MM.1S (cell line): Measurements from ENCODE around the gene RWDD3.

Experiments
- DNase-seq: peaks from one replicate; pipeline ENCODE4 v3.0.0-alpha.2; 2015
- H2AFZ ChIP-seq: fragments of 300-600 bp; sonication (generic); 2 replicates; pipeline ENCODE4 v1.6.0; 2016; ENCODE audit warnings: antibody characterized with exemption, low read length
- H3F3A ChIP-seq: fragments of 300-600 bp; sonication (generic); 2 replicates; pipeline ENCODE4 v1.6.1; 2016; ENCODE audit warnings: mild to moderate bottlenecking, antibody characterized with exemption, low read length, moderate library complexity, mixed read lengths; ENCODE audit not compliant: insufficient read depth
- H3K27ac ChIP-seq: fragments of 300-600 bp; sonication (generic); 2 replicates; pipeline ENCODE4 v1.5.1; 2016; ENCODE audit warnings: mild to moderate bottlenecking, low read length
- H3K27me3 ChIP-seq: fragments of 300-600 bp; sonication (generic); replicated peaks from 2 replicates; pipeline ENCODE4 v1.6.0; 2016; ENCODE audit warnings: low read length; ENCODE audit not compliant: insufficient read depth
- H3K36me3 ChIP-seq: fragments of 300-600 bp; sonication (generic); replicated peaks from 2 replicates; pipeline ENCODE4 v1.6.1; 2016; ENCODE audit warnings: mild to moderate bottlenecking, low read length, mixed read lengths; ENCODE audit not compliant: insufficient read depth
- H3K4me1 ChIP-seq: fragments of 300-600 bp; sonication (generic); 2 replicates; pipeline ENCODE4 v1.6.1; 2016; ENCODE audit warnings: low read length, mixed read lengths
- H3K4me2 ChIP-seq: fragments of 300-600 bp; sonication (generic); 2 replicates; pipeline ENCODE4 v1.6.0; 2016; ENCODE audit warnings: low read depth, low read length
- H3K4me3 ChIP-seq: fragments of 300-600 bp; sonication (generic); 2 replicates; pipeline ENCODE4 v1.5.1; 2016; ENCODE audit warnings: low read length, mixed read lengths
- H3K79me2 ChIP-seq: fragments of 300-600 bp; sonication (generic); 2 replicates; pipeline ENCODE4 v1.6.1; 2016; ENCODE audit warnings: mixed run types, low read length, mixed read lengths
- H3K9ac ChIP-seq: fragments of 300-600 bp; sonication (generic); 2 replicates; pipeline ENCODE4 v1.6.1; 2016; ENCODE audit warnings: low read length, mixed read lengths
- H3K9me2 ChIP-seq: fragments of 300-600 bp; sonication (generic); replicated peaks from 2 replicates; pipeline ENCODE4 v1.6.1; 2016; ENCODE audit warnings: mild to moderate bottlenecking, low read length, mixed read lengths; ENCODE audit not compliant: insufficient read depth
- H3K9me3 ChIP-seq: fragments of 300-600 bp; sonication (generic); replicated peaks from 2 replicates; pipeline ENCODE4 v1.6.1; 2016; ENCODE audit warnings: mild to moderate bottlenecking, low read length, mixed read lengths; ENCODE audit not compliant: insufficient read depth
- H4K20me1 ChIP-seq: fragments of 300-600 bp; sonication (generic); 2 replicates; pipeline ENCODE4 v1.6.1; 2016; ENCODE audit warnings: mild to moderate bottlenecking, low read length, moderate library complexity, mixed read lengths; ENCODE audit not compliant: insufficient read depth
- EZH2 ChIP-seq: fragments of 300-600 bp; sonication (generic); optimal IDR thresholded peaks from 2 replicates; pipeline ENCODE3; 2017; ENCODE audit warnings: low read depth, mild to moderate bottlenecking, antibody characterized with exemption, low read length, mixed read lengths
- EZH2phosphoT487 ChIP-seq: fragments of 300-600 bp; sonication (generic); IDR thresholded peaks from 2 replicates; pipeline ENCODE4 v1.6.1; 2018; ENCODE audit warnings: antibody characterized with exemption, low read length
- TF ChIP-seq, protein P1 (sequence below): fragments of 300-600 bp; sonication (generic); IDR thresholded peaks from 2 replicates; pipeline ENCODE4 v1.5.1; 2016; ENCODE audit warnings: antibody characterized with exemption, low read length, mixed read lengths

Gene RWDD3

DNA sequence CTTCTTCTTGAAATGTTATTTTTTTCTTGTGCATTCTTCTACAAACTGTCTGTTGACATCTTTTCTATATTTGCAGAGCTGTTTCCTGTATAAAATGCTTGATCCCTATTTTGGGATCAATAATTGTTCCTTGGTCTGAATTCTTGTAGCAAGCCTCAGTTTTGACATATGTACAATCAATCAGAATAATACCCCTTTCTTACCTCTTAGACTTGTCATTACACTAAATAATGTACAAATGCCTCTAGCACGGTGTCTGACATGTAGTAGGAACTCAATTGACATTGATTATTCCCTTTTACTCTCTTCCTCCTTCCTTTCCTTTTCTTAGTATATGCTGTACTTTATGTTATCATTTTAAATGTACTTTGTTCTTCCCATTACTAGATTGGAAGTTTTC lies 25.2 kb downstream of the RWDD3 start:
- H3K36me3 ChIP-seq = no peaks in the 10 kb centered on the region
- no peak for DNase-seq
- H4K20me1 ChIP-seq = no peaks in the 10 kb centered on the region
- H3K9me2 ChIP-seq = no peaks in the 10 kb centered on the region
- H3K4me2 ChIP-seq = no peak overlapping the region
- no peaks in the 10 kb centered on the region for H3K27me3 ChIP-seq
- no peaks in the 10 kb centered on the region for H3K79me2 ChIP-seq
- H3K4me3 ChIP-seq = no peak overlapping the region
- no peaks in the 10 kb centered on the region for H3F3A ChIP-seq
- H3K27ac ChIP-seq = no peak overlapping the region
- TF ChIP-seq EZH2phosphoT487 = no peak
- no peak for TF ChIP-seq EZH2
- TF ChIP-seq, protein P1, sequence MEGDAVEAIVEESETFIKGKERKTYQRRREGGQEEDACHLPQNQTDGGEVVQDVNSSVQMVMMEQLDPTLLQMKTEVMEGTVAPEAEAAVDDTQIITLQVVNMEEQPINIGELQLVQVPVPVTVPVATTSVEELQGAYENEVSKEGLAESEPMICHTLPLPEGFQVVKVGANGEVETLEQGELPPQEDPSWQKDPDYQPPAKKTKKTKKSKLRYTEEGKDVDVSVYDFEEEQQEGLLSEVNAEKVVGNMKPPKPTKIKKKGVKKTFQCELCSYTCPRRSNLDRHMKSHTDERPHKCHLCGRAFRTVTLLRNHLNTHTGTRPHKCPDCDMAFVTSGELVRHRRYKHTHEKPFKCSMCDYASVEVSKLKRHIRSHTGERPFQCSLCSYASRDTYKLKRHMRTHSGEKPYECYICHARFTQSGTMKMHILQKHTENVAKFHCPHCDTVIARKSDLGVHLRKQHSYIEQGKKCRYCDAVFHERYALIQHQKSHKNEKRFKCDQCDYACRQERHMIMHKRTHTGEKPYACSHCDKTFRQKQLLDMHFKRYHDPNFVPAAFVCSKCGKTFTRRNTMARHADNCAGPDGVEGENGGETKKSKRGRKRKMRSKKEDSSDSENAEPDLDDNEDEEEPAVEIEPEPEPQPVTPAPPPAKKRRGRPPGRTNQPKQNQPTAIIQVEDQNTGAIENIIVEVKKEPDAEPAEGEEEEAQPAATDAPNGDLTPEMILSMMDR = no peak
- H2AFZ ChIP-seq = no peak overlapping the region
- no peaks in the 10 kb centered on the region for H3K4me1 ChIP-seq
- no peaks in the 10 kb centered on the region for H3K9me3 ChIP-seq
- no peak overlapping the region for H3K9ac ChIP-seq

DNA sequence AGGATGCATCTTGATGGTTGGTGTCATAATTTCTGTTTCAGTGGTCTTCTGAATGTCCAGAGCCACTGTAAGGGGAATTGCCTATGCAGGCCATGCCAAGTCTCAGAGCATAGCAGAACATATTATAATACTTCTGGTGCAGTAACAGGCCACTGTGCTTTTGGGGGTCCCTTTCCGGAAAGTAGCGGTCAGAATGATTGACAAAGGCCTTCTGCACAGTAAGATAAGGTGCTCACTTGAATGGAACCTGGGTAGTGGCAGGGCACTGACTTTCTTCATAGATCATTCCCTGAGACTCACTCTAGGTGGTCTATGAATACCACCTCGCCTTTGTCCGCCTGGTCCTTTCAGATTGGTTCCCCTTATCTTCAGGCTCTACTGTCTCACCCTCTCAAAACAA lies 28.9 kb downstream of the RWDD3 start:
- H3K36me3 ChIP-seq = no peaks in the 10 kb centered on the region
- H3K9me2 ChIP-seq = no peaks in the 10 kb centered on the region
- DNase-seq = no peak
- H3K27ac ChIP-seq = no peak overlapping the region
- no peak overlapping the region for H2AFZ ChIP-seq
- no peak overlapping the region for H3K9ac ChIP-seq
- H3K4me1 ChIP-seq = no peaks in the 10 kb centered on the region
- H3K79me2 ChIP-seq = no peaks in the 10 kb centered on the region
- no peaks in the 10 kb centered on the region for H3F3A ChIP-seq
- H3K4me3 ChIP-seq = no peak overlapping the region
- no peaks in the 10 kb centered on the region for H3K27me3 ChIP-seq
- no peaks in the 10 kb centered on the region for H4K20me1 ChIP-seq
- no peaks in the 10 kb centered on the region for H3K9me3 ChIP-seq
- TF ChIP-seq EZH2phosphoT487 = no peak
- no peak for TF ChIP-seq EZH2
- TF ChIP-seq, protein P1 = no peak
- H3K4me2 ChIP-seq = no peak overlapping the region

DNA sequence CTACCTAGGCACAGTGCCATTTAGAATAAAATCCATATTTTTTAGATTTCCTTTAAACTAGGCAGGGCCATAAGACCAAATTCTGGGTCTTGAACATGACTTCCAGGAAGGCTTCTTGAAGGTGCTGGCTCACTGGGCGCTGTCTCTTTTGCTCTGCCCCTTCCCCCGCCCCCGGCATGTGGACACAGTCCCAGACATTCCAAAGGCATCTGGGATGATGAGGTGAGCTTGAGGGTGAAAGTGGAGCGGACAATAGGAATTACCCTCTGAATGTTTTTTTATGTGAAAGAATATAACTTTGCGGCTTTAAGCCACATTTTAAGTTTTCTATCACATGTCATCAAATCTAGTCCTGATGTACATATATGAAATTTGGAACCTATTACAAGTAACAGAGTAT lies 29.4 kb downstream of the RWDD3 start:
- Histone ChIP-seq H3K4me1 (no peaks in the 10 kb centered on the region), H4K20me1 (no peaks in the 10 kb centered on the region), H3K9me3 (no peaks in the 10 kb centered on the region), H3F3A (no peaks in the 10 kb centered on the region), H3K27me3 (no peaks in the 10 kb centered on the region), H3K9ac (no peak overlapping the region), H3K4me3 (no peak overlapping the region), H3K27ac (no peak overlapping the region), H3K9me2 (no peaks in the 10 kb centered on the region), H3K4me2 (no peak overlapping the region), H3K36me3 (no peaks in the 10 kb centered on the region), H3K79me2 (no peaks in the 10 kb centered on the region), H2AFZ (no peak overlapping the region)
- TF ChIP-seq, protein P1 = no peak
- no peak for TF ChIP-seq EZH2
- no peak for TF ChIP-seq EZH2phosphoT487
- DNase-seq = no peak
